Measurements from ENCODE around the gene FXN.

- no peak for TF ChIP-seq CTCF (IDR thresholded peaks at IDR 0.05; ENCODE audit: low read length)
- no peak for TF ChIP-seq EZH2 (IDR thresholded peaks at IDR 0.05; ENCODE audit: borderline replicate concordance, low read length)
Measured at GRCh38 chr9:69044240-69045219, 9.0 kb downstream of the FXN start.
